Measurements from ENCODE around the gene MADCAM1.
"Not testable (repeated sequence)": the region's sequence is repeated elsewhere in the genome, so short reads cannot be mapped to it uniquely, and the experiment has no call there.

The MADCAM1 gene

GRCh38 chr19:496112-496665, at the start of gene MADCAM1:
Gene MADCAM1 (plus strand): TSS chr19:496486. CDS start chr19:496500, 14 bp downstream.
- no peak for DNase-seq

DNA sequence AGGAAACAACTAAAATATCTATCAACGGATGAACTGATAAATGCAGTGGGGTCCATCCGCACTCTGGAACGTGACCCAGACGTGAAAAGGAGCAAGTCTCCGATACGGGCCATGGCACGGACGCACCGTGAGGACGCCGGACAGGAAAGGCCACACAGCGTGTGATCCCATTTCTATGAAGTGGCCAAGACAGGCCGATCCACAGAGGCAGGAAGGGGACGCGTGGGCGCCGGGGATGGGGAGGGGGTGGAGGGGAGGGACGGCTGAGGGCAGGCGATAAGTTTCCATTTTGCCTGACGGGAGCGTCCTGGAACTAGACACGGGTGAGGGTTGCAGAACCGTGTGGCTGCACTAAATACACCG, 49.2 kb upstream of the MADCAM1 start:
- DNase-seq, result no peak

- no peak for DNase-seq
Observed at GRCh38 chr19:447816-448560, 48.3 kb upstream of the MADCAM1 start.

DNA sequence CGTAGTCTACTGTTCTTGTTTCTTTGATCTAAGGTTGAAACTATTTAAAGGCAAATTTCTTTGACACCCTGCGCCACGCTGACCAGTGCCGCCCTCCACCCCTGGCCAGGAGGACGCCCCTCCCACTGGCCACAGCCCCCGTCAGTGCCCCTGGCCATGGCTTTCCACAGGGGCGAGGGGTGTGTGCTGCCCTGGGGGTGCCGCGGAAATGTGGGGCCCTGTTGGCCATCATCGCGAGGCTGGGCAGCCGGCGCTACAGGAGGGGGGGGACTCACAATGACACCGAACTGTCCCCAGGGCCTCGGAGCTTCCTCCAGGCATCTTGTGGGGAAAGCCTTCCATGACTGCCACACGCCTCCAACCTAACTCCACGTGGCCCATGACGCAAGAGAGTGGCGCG, 46.4 kb upstream of the MADCAM1 start:
- DNase-seq, result no peak

DNA sequence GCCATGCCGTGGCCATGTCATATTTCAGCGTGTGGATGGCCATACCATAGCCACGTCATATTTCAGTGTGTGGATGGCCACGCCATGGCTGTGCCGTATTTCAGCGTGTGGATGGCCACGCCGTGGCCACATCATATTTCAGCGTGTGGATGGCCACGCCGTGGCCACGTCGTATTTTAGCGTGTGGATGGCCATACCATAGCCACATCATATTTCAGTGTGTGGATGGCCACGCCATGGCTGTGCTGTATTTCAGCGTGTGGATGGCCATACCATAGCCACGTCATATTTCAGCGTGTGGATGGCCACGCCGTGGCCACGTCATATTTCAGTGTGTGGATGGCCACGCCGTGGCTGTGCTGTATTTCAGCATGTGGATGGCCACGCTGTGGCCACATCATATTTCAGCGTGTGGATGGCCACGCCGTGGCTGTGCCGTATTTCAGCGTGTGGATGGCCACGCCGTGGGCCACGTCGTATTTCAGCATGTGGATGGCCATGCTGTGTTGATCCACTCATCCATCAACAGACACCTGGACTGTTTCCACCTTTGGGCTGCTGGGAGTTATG, 45.3 kb upstream of the MADCAM1 start:
- DNase-seq, result not testable (repeated sequence)

DNA sequence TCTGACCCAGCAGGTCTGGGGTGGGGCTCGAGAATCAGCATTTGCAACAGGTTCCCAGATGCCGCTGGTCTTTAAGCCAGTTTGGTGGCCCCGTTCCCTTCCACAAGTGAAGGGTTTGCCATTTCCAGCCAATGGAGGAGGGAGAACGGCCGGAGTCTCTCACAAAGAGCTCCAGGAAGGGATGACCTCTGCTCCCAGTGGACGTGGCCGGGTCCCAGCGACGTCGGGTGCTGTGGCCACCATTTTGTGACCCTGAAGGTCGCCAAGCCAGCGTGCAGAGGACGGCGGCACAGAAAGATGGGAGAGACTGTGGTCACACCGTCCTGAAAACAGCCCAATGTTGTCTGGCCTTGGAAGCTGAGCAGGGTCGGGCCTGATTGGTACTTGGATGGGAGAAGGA, 43.5 kb upstream of the MADCAM1 start:
- no peak for DNase-seq

- DNase-seq, result no peak
Observed at GRCh38 chr19:453606-454005, 42.7 kb upstream of the MADCAM1 start.

GRCh38 chr19:455031-455705, 41.1 kb upstream of the MADCAM1 start:
- DNase-seq, result no peak

DNA sequence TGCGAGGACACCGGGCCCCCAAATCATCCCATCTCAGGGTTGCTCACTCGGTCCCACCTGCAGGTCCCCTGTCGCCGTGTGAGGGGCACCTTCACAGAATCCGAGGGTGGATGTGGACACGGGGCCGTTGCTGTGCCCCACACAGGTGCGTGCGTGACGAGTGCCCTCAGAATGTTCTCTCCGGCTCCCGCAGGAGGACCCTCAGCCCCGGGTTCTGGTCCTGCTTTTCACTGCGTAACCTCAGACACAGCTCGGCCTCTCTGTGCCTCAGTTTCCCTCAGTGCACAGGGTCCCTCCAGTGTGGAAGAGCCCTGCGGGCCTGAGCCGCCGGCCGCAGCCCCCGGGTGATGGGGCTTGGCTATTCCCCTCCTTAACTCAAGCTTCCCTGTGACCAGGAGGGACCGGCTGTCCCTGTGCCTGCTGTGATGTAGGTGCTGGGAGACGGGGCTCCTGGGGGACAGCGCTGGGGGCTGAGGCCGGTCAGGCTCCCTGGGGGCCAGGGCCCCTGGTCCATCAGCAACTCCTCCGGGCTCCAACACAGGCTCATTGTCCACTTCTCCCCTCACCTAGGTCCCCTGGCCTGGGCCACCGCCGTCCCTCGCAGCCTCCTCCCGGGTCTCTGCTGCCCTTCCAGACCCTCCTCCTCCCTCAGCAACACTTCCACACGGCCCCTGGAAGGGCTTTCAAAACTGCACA, 40.3 kb upstream of the MADCAM1 start:
- no peak for DNase-seq

DNA sequence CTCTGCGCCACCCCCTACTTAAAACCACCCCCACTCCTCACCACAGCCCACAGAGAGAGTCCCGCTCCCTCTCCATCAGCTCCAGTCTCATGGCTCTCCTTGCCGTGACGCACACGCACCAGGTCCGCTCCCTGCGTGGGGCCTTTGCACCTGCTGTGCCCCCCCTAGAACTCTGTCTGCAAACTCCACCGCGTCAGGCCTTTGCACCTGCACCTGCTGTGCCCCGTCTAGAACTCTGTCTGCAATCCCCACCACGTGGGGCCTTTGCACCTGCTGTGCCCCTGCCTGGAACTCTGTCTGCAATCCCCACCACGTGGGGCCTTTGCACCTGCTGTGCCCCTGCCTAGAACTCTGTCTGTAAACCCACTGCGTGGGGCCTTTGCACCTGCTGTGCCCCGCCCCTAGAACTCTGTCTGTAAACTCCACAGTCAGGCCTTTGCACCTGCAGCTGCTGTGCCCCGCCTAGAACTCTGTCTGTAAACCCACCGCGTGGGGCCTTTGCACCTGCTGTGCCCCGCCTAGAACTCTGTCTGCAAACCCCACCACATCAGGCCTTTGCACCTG, 39.7 kb upstream of the MADCAM1 start:
- DNase-seq, result no peak

DNA sequence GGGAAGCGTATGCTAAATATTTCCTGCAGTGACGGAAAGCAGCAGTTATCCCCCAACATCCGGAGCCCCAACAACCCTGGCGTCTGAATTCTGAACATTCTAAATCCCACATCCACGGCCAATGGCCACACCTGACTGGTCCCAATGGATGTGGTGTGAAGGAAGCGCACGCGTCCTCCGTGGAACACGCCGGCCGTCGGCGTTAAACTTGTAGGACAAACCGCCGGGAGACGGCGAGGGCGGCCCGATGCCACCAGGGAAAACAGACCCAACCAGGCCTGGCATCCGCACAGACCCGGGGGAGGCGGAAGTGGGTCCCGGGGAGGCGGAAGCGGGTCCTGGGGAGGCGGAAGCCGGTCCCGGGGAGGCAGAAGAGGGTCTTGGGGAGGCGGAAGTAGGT, 38.6 kb upstream of the MADCAM1 start:
- DNase-seq, result no peak

- no peak for DNase-seq
Observed at GRCh38 chr19:458091-459042, 37.9 kb upstream of the MADCAM1 start.

DNA sequence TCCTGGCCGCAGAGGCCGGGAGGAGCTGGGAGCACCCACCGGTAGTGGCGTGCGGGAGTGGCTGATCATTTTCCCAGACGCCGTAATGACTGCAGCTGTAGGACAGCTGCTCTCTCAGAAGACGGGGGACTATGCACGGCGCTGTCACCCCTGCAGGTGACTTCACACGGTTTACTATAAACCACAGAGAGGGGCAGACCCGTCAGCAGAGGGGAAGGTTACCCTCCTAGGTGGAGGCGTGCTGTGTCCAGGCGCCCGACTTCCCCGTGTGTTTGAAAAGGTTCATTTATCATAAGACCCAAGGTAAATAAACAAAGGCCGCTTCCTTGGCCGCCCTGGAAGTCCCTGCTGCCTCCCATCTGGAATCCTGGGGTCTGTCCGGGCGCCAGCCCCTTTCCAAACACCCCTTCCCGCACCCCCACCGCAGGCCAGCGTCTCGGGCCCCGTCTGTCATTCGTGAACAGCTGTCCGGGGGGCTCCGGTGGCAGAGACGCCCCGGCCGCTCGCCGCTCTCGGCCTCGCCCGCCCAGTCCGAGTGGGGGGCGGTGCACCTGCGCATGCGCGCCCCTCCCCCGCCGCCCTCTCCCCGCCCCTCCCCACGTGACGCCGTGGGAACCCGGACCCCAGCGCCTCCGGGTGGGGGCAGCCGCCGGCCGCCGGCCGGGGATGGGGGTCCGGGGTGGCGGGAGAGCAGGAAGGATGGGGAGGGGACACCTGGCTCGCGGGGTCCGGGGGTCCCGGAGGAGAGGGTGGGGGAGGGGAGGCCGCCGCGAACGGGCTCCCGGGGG, 36.4 kb upstream of the MADCAM1 start:
- peak in 1 of 2 experiments; percentile 36 for DNase-seq

- no peak for DNase-seq
Observed at GRCh38 chr19:460877-461720, 35.2 kb upstream of the MADCAM1 start, which contains the start of gene SHC2. Gene SHC2 (minus strand): TSS chr19:461033. CDS start chr19:460996, 37 bp downstream.

DNA sequence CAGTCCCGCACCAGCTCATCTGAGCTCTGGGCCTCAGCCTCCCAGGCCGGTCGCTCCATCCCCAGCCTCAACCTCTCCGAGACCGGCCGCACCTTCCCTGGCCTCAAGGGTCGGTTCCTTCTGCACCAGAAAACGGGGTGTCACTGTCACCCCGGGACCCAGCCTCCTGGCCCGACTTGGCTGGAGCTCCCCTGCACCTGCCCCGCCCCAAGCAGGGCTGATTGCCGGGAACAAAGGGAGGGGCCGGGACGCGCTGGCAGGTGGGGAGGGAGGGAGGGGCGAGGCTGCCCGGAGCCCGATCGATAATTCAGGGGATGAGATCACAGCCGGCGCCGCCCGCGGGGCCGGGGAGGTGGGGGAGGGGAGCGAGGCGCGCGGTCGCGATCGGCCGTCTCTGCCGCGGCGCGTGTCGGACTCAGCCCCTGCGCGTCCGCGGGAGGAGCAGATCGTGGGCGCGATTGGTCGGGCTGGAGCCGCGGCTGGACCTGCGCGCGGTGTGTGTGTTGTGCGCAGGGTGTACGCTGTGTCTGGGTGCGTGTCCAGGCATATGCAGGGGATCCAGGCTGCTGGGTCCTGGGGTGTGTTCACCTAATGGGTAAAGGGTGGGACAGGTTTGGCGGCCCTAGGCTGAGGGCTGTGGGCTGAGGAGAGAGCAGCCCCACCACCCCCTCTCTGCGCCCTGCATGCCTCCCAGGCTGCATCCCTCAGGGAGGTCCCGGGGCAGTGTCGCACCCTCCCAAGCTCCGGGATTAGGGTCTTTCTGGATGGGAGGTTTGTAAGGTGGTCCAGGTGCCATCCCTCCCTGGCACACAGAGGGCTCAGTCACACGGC, 34.4 kb upstream of the MADCAM1 start:
- DNase-seq, result no peak

- DNase-seq, result no peak
Observed at GRCh38 chr19:463483-464207, 32.6 kb upstream of the MADCAM1 start.

GRCh38 chr19:464208-464545, 32.1 kb upstream of the MADCAM1 start:
- no peak for DNase-seq
